Vagina (tissue), 2 donors: ENCODE data around the gene PCNX2.

Experiments
- POLR2A ChIP-seq, 2 donors: fragments of 450-650 bp; IDR thresholded peaks; one replicate each; pipeline ENCODE4 v1.6.1; 2017; ENCODE audit warnings: antibody characterized with exemption in 2 of 2, mild to moderate bottlenecking in 2 of 2, moderate library complexity in 2 of 2
- TF ChIP-seq, protein P1 (sequence below), 3 experiments: fragments of 450-650 bp in 2 of 3; fragments of 200-600 bp in 1 of 3; sonication (generic) in 1 of 3; IDR thresholded peaks; one replicate each; pipeline ENCODE4 v1.5.1; 2017 to 2019; ENCODE audit warnings: antibody characterized with exemption in 3 of 3, mild to moderate bottlenecking in 2 of 3, moderate library complexity in 2 of 3

DNA sequence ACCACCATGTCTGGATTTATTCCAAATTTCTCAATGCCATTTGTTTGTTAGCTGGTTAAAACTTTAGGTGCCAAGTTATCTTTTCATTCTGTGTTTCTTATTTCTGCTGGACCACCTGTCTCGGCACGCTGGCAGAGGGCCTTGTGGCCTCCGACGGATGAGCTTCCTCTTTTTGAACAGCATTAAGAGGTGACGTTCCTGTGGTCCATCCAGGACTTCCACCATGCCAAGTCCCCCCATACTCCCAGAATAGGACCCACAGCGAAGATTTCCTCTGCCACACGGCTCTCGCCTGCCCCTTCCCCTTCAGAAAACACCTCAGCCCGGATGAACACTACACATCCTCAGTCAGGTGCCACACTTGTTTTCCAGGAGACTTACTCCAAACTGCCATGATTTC, 271.3 kb downstream of the PCNX2 start:
- TF ChIP-seq POLR2A (IDR thresholded peaks at IDR 0.05), result no peak
- TF ChIP-seq, protein P1, sequence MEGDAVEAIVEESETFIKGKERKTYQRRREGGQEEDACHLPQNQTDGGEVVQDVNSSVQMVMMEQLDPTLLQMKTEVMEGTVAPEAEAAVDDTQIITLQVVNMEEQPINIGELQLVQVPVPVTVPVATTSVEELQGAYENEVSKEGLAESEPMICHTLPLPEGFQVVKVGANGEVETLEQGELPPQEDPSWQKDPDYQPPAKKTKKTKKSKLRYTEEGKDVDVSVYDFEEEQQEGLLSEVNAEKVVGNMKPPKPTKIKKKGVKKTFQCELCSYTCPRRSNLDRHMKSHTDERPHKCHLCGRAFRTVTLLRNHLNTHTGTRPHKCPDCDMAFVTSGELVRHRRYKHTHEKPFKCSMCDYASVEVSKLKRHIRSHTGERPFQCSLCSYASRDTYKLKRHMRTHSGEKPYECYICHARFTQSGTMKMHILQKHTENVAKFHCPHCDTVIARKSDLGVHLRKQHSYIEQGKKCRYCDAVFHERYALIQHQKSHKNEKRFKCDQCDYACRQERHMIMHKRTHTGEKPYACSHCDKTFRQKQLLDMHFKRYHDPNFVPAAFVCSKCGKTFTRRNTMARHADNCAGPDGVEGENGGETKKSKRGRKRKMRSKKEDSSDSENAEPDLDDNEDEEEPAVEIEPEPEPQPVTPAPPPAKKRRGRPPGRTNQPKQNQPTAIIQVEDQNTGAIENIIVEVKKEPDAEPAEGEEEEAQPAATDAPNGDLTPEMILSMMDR (IDR thresholded peaks at IDR 0.05), result no peak
